Inflammatory macrophage treated with lipopolysaccharide for 4 hours (primary cell): ENCODE data around the gene FBXL12.
"Not testable (repeated sequence)": the region's sequence is repeated elsewhere in the genome, so short reads cannot be mapped to it uniquely, and the experiment has no call there.

Experiments
- DNase-seq: peaks from one replicate; pipeline ENCODE4 v3.0.0-alpha.2; 2020

The FBXL12 gene

GRCh38 chr19:9791552-9792205 is 27.2 kb downstream of the FBXL12 start:
- DNase-seq, result peak; percentile 90

GRCh38 chr19:9791073-9791367 is 27.9 kb downstream of the FBXL12 start:
- DNase-seq, result not testable (repeated sequence)

- not testable (repeated sequence) for DNase-seq
Measured at GRCh38 chr19:9789579-9789978, 29.3 kb downstream of the FBXL12 start.

GRCh38 chr19:9789066-9789465 is 29.8 kb downstream of the FBXL12 start:
- DNase-seq, result no peak

GRCh38 chr19:9788604-9789003 is 30.3 kb downstream of the FBXL12 start:
- DNase-seq, result not testable (repeated sequence)

- DNase-seq, result no peak
Measured at GRCh38 chr19:9786819-9787218, 32.1 kb downstream of the FBXL12 start.

GRCh38 chr19:9786342-9786741 is 32.5 kb downstream of the FBXL12 start:
- no peak for DNase-seq

GRCh38 chr19:9785367-9786331 is 33.2 kb downstream of the FBXL12 start:
- DNase-seq, result peak; percentile 92

- DNase-seq, result not testable (repeated sequence)
Measured at GRCh38 chr19:9784163-9784496, 34.7 kb downstream of the FBXL12 start.

- DNase-seq, result peak; percentile 80
Measured at GRCh38 chr19:9782338-9782737, 36.5 kb downstream of the FBXL12 start.

- peak; percentile 98 for DNase-seq
Measured at GRCh38 chr19:9768175-9769112, 50.4 kb downstream of the FBXL12 start, which contains the start of gene ZNF846. TSS of gene ZNF846 (minus strand) at chr19:9768738. CDS start at chr19:9764950, 3,788 bp downstream.
